Left hindlimb (tissue), 1 donor: ENCODE measurements around the gene ANO9.

Source experiments
- DNase-seq: peaks from one replicate; pipeline ENCODE4 v3.0.0-alpha.2; 2018

The ANO9 gene

GRCh38 chr11:380491-380890 lies 61.3 kb downstream of the ANO9 start:
- no peak for DNase-seq

GRCh38 chr11:380095-380480 lies 61.7 kb downstream of the ANO9 start:
- DNase-seq = no peak

- no peak for DNase-seq
These were observed 62.4 kb downstream of the ANO9 start for GRCh38 chr11:379205-380094.

- DNase-seq = no peak
These were observed 63.8 kb downstream of the ANO9 start for GRCh38 chr11:377883-378500.

GRCh38 chr11:377174-377865 lies 64.5 kb downstream of the ANO9 start:
- no peak for DNase-seq

- DNase-seq = no peak
These were observed 65.2 kb downstream of the ANO9 start for GRCh38 chr11:376531-377173.

- no peak for DNase-seq
These were observed 66.5 kb downstream of the ANO9 start for GRCh38 chr11:375065-376025.

GRCh38 chr11:373716-374551 lies 67.9 kb downstream of the ANO9 start:
- DNase-seq = no peak

- no peak for DNase-seq
These were observed 68.7 kb downstream of the ANO9 start for GRCh38 chr11:372809-373715.

GRCh38 chr11:371716-372590 lies 69.9 kb downstream of the ANO9 start:
- no peak for DNase-seq

- no peak for DNase-seq
These were observed 70.8 kb downstream of the ANO9 start for GRCh38 chr11:371051-371450.

- DNase-seq = no peak
These were observed 71.5 kb downstream of the ANO9 start for GRCh38 chr11:370070-370941.

- DNase-seq = no peak
These were observed 72.3 kb downstream of the ANO9 start, which contains the start of gene B4GALNT4 for GRCh38 chr11:369336-370018. Gene B4GALNT4 (plus strand): TSS chr11:369499. CDS start chr11:369804, 305 bp downstream.

GRCh38 chr11:368414-369335 lies 73.1 kb downstream of the ANO9 start:
- DNase-seq = no peak

GRCh38 chr11:367956-368413 lies 73.8 kb downstream of the ANO9 start:
- DNase-seq = no peak
